ENCODE results near the gene EXOC6. TPM values are rescaled to one million over a fixed set of nuclear protein-coding genes. Genes with fewer than 3 reads are reported as not detected.
A peak's percentile ranks its signal among the peaks of the same experiment; 100 is the strongest.

Gene EXOC6
- total and polyA plus RNA-seq, 10 of the 15 experiments (the other 5 are each of a cell fraction or from before 2014, with no cell fraction given) = 7.6 to 53.8 (median 13.3) TPM

GRCh38 chr10:93075369-93076221 is 227.3 kb downstream of the EXOC6 start:
- ATAC-seq = peak; percentile 40
- Histone ChIP-seq H3K9me3 (replicated peaks; ENCODE audit: control insufficient read depth, insufficient read depth, low read length) (no peaks in the 10 kb centered on the region), H2AFZ (ENCODE audit: control insufficient read depth, low read depth, low read length) (no peak overlapping the region), H3K79me2 (ENCODE audit: control insufficient read depth, insufficient read depth, low read length) (no peaks in the 10 kb centered on the region), H3K27me3 (replicated peaks in 1 of 2; ENCODE audit: control insufficient read depth in 2 of 2, insufficient read depth in 2 of 2, low read length in 1 of 2) (peaks cover 28 to 31% of the 10 kb centered on the region in 2 experiments; a peak in 3 of 4 replicates), H3K4me1 (ENCODE audit: control insufficient read depth, insufficient read depth, low read length) (peaks cover 18% of the 10 kb centered on the region), H3K4me2 (ENCODE audit: control insufficient read depth, insufficient read depth) (peak overlapping the region; percentile 54), H3K4me3 (peak overlapping the region; percentile 32; the same call in 1 of the 2 replicates), H3K9ac (ENCODE audit: control insufficient read depth, insufficient read depth, low read length) (no peak overlapping the region), H3K36me3 (ENCODE audit: control insufficient read depth in 2 of 2, insufficient read depth in 2 of 2, low read length in 1 of 2) (no peaks in the 10 kb centered on the region), H3K27ac (ENCODE audit: control insufficient read depth, insufficient read depth) (no peak overlapping the region), H4K20me1 (ENCODE audit: control insufficient read depth, insufficient read depth) (no peaks in the 10 kb centered on the region; the same call in 1 of the 2 replicates)
- intact Hi-C loops (cut with micrococcal nuclease; ENCODE audit: unreplicated experiment) = loop anchor here (10.0 kb wide), 2 partner anchors 191 to 429 kb away; no protein-coding TSS in a partner anchor
- no peak for DNase-seq (ENCODE audit: low read depth, low spot score)
- RAD21 ChIA-PET (ENCODE audit: unreplicated experiment) = no interaction called here
- in situ Hi-C loops (cut with MboI) = no loop called here
- CTCF ChIA-PET = interaction anchor here (0.9 to 3.2 kb wide), 6 partner anchors 10 to 282 kb away, joined by 3 to 18 read pairs (median 5); no protein-coding TSS in a partner anchor
- POLR2A ChIA-PET = no interaction called here
- BruUV-seq (replicated peaks) = no TSS peak
- SMC1A ChIA-PET (ENCODE audit: uncharacterized antibody, unreplicated experiment) = interaction anchor here (1.2 to 1.3 kb wide), 3 partner anchors 18 to 190 kb away, joined by 3 read pairs; no protein-coding TSS in a partner anchor
- 37% methylated on average over 23 of the region's 25 CpGs for WGBS (ENCODE audit: insufficient coverage, insufficient replicate concordance, low lambda C conversion rate, missing lambda C conversion rate)
- FAIRE-seq = peak; percentile 44
- TF ChIP-seq, protein P1, sequence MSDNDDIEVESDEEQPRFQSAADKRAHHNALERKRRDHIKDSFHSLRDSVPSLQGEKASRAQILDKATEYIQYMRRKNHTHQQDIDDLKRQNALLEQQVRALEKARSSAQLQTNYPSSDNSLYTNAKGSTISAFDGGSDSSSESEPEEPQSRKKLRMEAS (IDR thresholded peaks at IDR 0.05; ENCODE audit: low read depth, low read length) = no peak
- peak; percentile 55; the same call in 1 of the 2 replicates for TF ChIP-seq BCL11A (IDR thresholded peaks at IDR 0.05; ENCODE audit: low read depth, low read length)
- TF ChIP-seq SMARCA5 (IDR thresholded peaks at IDR 0.05) = no peak
- TF ChIP-seq ZNF687 (IDR thresholded peaks at IDR 0.05) = no peak
- no peak for TF ChIP-seq PML (IDR thresholded peaks at IDR 0.05; ENCODE audit: low read length)
- no peak for TF ChIP-seq EZH2 (IDR thresholded peaks at IDR 0.05; ENCODE audit: borderline replicate concordance, control insufficient read depth, low read depth, low read length)
- TF ChIP-seq EED (IDR thresholded peaks at IDR 0.05; ENCODE audit: low read depth) = peak; percentile 75; the same call in 1 of the 2 replicates
- TF ChIP-seq ZBED1 (IDR thresholded peaks at IDR 0.05; ENCODE audit: borderline replicate concordance) = no peak
- peak; percentile 94 for TF ChIP-seq RUNX3 (IDR thresholded peaks at IDR 0.05; ENCODE audit: low read length)
- TF ChIP-seq IRF5 (IDR thresholded peaks at IDR 0.05; ENCODE audit: borderline replicate concordance) = no peak
- no peak for TF ChIP-seq MYB (IDR thresholded peaks at IDR 0.05; ENCODE audit: borderline replicate concordance, low read depth, low read length)
- TF ChIP-seq POLR2A (IDR thresholded peaks at IDR 0.05; ENCODE audit: low read depth, low read length) = no peak
- peak; percentile 24; the same call in 1 of the 2 replicates for TF ChIP-seq IKZF1 (conservative IDR thresholded peaks at IDR 0.05)
- TF ChIP-seq ZNF622 (IDR thresholded peaks at IDR 0.05) = no peak
- no peak for TF ChIP-seq RB1 (IDR thresholded peaks at IDR 0.05; ENCODE audit: borderline replicate concordance)
- no peak for TF ChIP-seq RCOR1 (conservative IDR thresholded peaks at IDR 0.05; ENCODE audit: low read depth, low read length)
- no peak for TF ChIP-seq NFIC (IDR thresholded peaks at IDR 0.05; ENCODE audit: low read depth, low read length)
- TF ChIP-seq, protein P2, sequence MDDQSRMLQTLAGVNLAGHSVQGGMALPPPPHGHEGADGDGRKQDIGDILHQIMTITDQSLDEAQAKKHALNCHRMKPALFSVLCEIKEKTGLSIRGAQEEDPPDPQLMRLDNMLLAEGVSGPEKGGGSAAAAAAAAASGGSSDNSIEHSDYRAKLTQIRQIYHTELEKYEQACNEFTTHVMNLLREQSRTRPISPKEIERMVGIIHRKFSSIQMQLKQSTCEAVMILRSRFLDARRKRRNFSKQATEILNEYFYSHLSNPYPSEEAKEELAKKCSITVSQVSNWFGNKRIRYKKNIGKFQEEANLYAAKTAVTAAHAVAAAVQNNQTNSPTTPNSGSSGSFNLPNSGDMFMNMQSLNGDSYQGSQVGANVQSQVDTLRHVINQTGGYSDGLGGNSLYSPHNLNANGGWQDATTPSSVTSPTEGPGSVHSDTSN (IDR thresholded peaks at IDR 0.05; ENCODE audit: insufficient replicate concordance, low read depth, low read length) = no peak
